Upper lobe of left lung (tissue), 6 donors: ENCODE measurements around the gene SMG9. TPM values are rescaled to one million over a fixed set of nuclear protein-coding genes. Genes with fewer than 3 reads are reported as not detected.

Experiments used
- ATAC-seq, 2 donors: fragments of 200-7000 bp; cut with Tn5 transposase; one replicate each; pipeline ENCODE4 v1.9.1; 2022; ENCODE audit warnings: mild to moderate bottlenecking in 2 of 2, moderate library complexity in 2 of 2; ENCODE audit not compliant: low FRiP score in 2 of 2
- DNase-seq, 2 donors: peaks; one replicate each; pipeline ENCODE4 v3.0.0-alpha.2; 2019 to 2020
- H3K27ac ChIP-seq, 4 donors: fragments of 200-600 bp; sonication (generic); one replicate each; pipeline ENCODE4 v1.5.1; 2016 to 2019
- H3K27me3 ChIP-seq, 4 donors: fragments of 200-600 bp; sonication (generic); one replicate each; pipeline ENCODE4 v1.5.1; 2017 to 2019
- H3K36me3 ChIP-seq, 4 donors: fragments of 200-600 bp; sonication (generic); one replicate each; pipeline ENCODE4 v1.5.1; 2016 to 2019
- H3K4me1 ChIP-seq, 4 donors: fragments of 200-600 bp; sonication (generic); one replicate each; pipeline ENCODE4 v1.5.1; 2018 to 2019
- H3K4me3 ChIP-seq, 4 donors: fragments of 200-600 bp; sonication (generic); one replicate each; pipeline ENCODE4 v1.5.1; 2017 to 2019; ENCODE audit warnings: mild to moderate bottlenecking in 2 of 4, moderate library complexity in 1 of 4
- H3K9me3 ChIP-seq, 4 donors: fragments of 200-600 bp; sonication (generic); one replicate each; pipeline ENCODE4 v1.5.1; 2018 to 2019
- CTCF ChIP-seq, 6 experiments: fragments of 450-650 bp in 4 of 6; fragments of 200-600 bp in 2 of 6; sonication (generic) in 2 of 6; IDR thresholded peaks; one replicate each; pipeline ENCODE4 v1.5.1; 2016 to 2019; ENCODE audit warnings: antibody characterized with exemption in 6 of 6
- EP300 ChIP-seq, 4 donors: sonication (generic); formaldehyde crosslinking; IDR thresholded peaks; one replicate each; pipeline ENCODE4 v1.5.1; 2017; ENCODE audit warnings: antibody characterized with exemption in 4 of 4, control low read depth in 2 of 4
- POLR2A ChIP-seq, 4 donors: fragments of 450-650 bp; IDR thresholded peaks; one replicate each; pipeline ENCODE4 v1.5.1; 2016 to 2017; ENCODE audit warnings: antibody characterized with exemption in 4 of 4, mild to moderate bottlenecking in 2 of 4
- POLR2AphosphoS5 ChIP-seq, 2 donors: sonication (generic); formaldehyde crosslinking; IDR thresholded peaks; one replicate each; pipeline ENCODE4 v1.5.1; 2017; ENCODE audit warnings: antibody characterized with exemption in 2 of 2
- WGBS, 2 donors: methylation state at CpG; one replicate each; pipeline ENCODE4 v1.1.5; 2017 to 2018; 5-methylcytosine and 5-hydroxymethylcytosine counted together
- total RNA-seq, 6 donors: library from RNA; depleted of rRNA in 4 of 6; stranded (reverse); fragments of >200 nt in 4 of 6; gene quantifications; one replicate each; pipeline versions ENCODE4 v1.1.0 to v1.2.1, GENCODE V29; 2016 to 2021
- donor health status: DM: no; HTN: no; CAD: no; lungs with moderate emphysema.
- donor health status: DM: no; HTN: yes; CAD: no; lungs with severe emphysema.

SMG9 gene
- total RNA-seq, 6 donors from 2014 or later = 23.0 to 119 (median 52.9) TPM

- Histone ChIP-seq H3K27me3 (no peaks in the 10 kb centered on the region), H3K4me1 (no peaks in the 10 kb centered on the region), H3K36me3 (no peaks in the 10 kb centered on the region), H3K27ac (no peak overlapping the region), H3K4me3 (no peak overlapping the region), H3K9me3 (peaks cover 0 to 11% (median 10%) of the 10 kb centered on the region in 4 donors)
- no peak for TF ChIP-seq POLR2AphosphoS5 (IDR thresholded peaks at IDR 0.05)
- no peak for TF ChIP-seq CTCF (IDR thresholded peaks at IDR 0.05)
- TF ChIP-seq EP300 (IDR thresholded peaks at IDR 0.05) = no peak
- no peak for TF ChIP-seq POLR2A (IDR thresholded peaks at IDR 0.05)
- ATAC-seq (no peak), DNase-seq (no peak)
- 76 to 80% methylated on average over 12 of the region's 12 CpGs for WGBS, 2 donors
Measured at GRCh38 chr19:43711751-43712355, 42.9 kb downstream of the SMG9 start.

- 58 to 87% methylated on average over 2 of the region's 2 CpGs for WGBS, 2 donors
- Histone ChIP-seq H3K9me3 (peaks cover 0 to 11% (median 10%) of the 10 kb centered on the region in 4 donors), H3K4me3 (no peak overlapping the region), H3K36me3 (no peaks in the 10 kb centered on the region), H3K27me3 (no peaks in the 10 kb centered on the region), H3K4me1 (no peaks in the 10 kb centered on the region), H3K27ac (no peak overlapping the region)
- TF ChIP-seq CTCF (IDR thresholded peaks at IDR 0.05) = no peak
- TF ChIP-seq EP300 (IDR thresholded peaks at IDR 0.05) = no peak
- no peak for TF ChIP-seq POLR2A (IDR thresholded peaks at IDR 0.05)
- no peak for TF ChIP-seq POLR2AphosphoS5 (IDR thresholded peaks at IDR 0.05)
- DNase-seq = no peak
- no peak for ATAC-seq
Measured at GRCh38 chr19:43708716-43709115, 46.0 kb downstream of the SMG9 start.

- H3K27me3 ChIP-seq = no peaks in the 10 kb centered on the region
- 81 to 85% methylated on average over 13 of the region's 13 CpGs for WGBS, 2 donors
- H3K4me3 ChIP-seq = no peak overlapping the region
- DNase-seq (no peak), ATAC-seq (no peak)
- peaks cover 0 to 11% (median 10%) of the 10 kb centered on the region in 4 donors for H3K9me3 ChIP-seq
- H3K27ac ChIP-seq = no peak overlapping the region
- no peak for TF ChIP-seq POLR2A (IDR thresholded peaks at IDR 0.05)
- no peak for TF ChIP-seq CTCF (IDR thresholded peaks at IDR 0.05)
- TF ChIP-seq EP300 (IDR thresholded peaks at IDR 0.05) = no peak
- H3K4me1 ChIP-seq = no peaks in the 10 kb centered on the region
- H3K36me3 ChIP-seq = no peaks in the 10 kb centered on the region
Measured at GRCh38 chr19:43707158-43707712, 47.5 kb downstream of the SMG9 start.

- DNase-seq (no peak), ATAC-seq (no peak)
- TF ChIP-seq EP300 (IDR thresholded peaks at IDR 0.05) (no peak), POLR2A (IDR thresholded peaks at IDR 0.05) (no peak), POLR2AphosphoS5 (IDR thresholded peaks at IDR 0.05) (no peak), CTCF (IDR thresholded peaks at IDR 0.05) (no peak)
- H3K27ac ChIP-seq = no peak overlapping the region
- 74 to 86% methylated on average over 6 of the region's 6 CpGs for WGBS, 2 donors
- H3K4me1 ChIP-seq = peaks cover 0 to 10% (median 4%) of the 10 kb centered on the region in 4 donors
- H3K9me3 ChIP-seq = peaks cover 0 to 11% (median 10%) of the 10 kb centered on the region in 4 donors
- H3K4me3 ChIP-seq = no peak overlapping the region
- H3K27me3 ChIP-seq = no peaks in the 10 kb centered on the region
- no peaks in the 10 kb centered on the region for H3K36me3 ChIP-seq
Measured at GRCh38 chr19:43705729-43706128, 49.0 kb downstream of the SMG9 start.
